Astrocyte of the spinal cord (primary cell): ENCODE data around the gene ITFG1.

ENCODE experiments used
- DNase-seq: peaks from one replicate; pipeline ENCODE4 v3.0.0; 2011; ENCODE audit warnings: low read depth, low spot score
- H3K4me3 ChIP-seq: 2 replicates; pipeline ENCODE4 v1.5.1; 2011; ENCODE audit warnings: low read depth, mild to moderate bottlenecking, low read length, moderate library complexity
- in situ Hi-C: cut with HindIII; loops from 2 replicates; pipeline ENCODE4 v1.10.0; 2017; ENCODE audit warnings: low sequenced_read_pairs
- TF ChIP-seq, protein P1 (sequence below): IDR thresholded peaks from 2 replicates; pipeline ENCODE4 v1.5.1; 2012; ENCODE audit warnings: low read depth, mild to moderate bottlenecking, low read length, inconsistent platforms

Gene ITFG1

DNA sequence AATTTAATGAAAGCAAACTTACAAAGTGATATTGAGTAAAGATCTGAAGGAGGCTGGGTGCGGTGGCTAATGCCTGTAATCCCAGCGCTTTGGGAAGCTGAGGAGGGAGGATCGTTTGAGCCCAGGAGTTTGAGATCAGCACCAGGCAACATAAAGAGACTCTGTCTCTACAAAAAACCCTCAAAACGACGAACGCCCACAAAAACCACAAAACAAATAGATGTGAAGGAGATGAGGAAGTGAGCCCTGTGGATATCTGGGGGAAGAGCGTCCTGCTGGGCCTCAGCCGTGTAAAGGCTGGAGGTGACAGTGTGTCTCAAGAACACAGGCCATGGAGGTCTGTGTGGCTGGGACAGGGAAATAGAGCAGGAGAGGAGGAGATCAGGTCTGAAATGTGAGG is 68.8 kb downstream of the ITFG1 start:
- in situ Hi-C loops = no loop called here
- H3K4me3 ChIP-seq = no peak overlapping the region
- DNase-seq = peak; percentile 78
- TF ChIP-seq, protein P1, sequence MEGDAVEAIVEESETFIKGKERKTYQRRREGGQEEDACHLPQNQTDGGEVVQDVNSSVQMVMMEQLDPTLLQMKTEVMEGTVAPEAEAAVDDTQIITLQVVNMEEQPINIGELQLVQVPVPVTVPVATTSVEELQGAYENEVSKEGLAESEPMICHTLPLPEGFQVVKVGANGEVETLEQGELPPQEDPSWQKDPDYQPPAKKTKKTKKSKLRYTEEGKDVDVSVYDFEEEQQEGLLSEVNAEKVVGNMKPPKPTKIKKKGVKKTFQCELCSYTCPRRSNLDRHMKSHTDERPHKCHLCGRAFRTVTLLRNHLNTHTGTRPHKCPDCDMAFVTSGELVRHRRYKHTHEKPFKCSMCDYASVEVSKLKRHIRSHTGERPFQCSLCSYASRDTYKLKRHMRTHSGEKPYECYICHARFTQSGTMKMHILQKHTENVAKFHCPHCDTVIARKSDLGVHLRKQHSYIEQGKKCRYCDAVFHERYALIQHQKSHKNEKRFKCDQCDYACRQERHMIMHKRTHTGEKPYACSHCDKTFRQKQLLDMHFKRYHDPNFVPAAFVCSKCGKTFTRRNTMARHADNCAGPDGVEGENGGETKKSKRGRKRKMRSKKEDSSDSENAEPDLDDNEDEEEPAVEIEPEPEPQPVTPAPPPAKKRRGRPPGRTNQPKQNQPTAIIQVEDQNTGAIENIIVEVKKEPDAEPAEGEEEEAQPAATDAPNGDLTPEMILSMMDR = no peak

DNA sequence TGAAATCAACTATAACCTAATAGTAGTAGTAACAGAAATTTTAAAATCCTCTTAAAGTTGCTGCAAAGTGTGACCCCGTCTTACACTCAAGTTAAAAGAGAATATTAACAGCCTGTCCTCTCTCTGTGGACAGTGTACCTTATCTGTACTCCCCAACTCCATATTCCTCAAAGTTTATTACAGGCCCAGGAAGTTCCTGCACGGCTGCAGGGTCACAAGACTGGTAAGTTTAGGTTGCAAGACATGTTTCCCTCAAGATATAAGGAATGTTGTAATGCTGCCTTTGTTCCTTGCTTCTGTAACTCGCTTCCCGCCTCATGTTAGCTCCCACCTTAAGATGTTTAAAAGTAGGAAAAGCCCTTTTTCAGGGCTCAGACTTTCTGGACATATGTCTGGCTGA is 72.2 kb downstream of the ITFG1 start:
- DNase-seq = no peak
- in situ Hi-C loops = no loop called here
- TF ChIP-seq, protein P1 = no peak
- no peak overlapping the region for H3K4me3 ChIP-seq

DNA sequence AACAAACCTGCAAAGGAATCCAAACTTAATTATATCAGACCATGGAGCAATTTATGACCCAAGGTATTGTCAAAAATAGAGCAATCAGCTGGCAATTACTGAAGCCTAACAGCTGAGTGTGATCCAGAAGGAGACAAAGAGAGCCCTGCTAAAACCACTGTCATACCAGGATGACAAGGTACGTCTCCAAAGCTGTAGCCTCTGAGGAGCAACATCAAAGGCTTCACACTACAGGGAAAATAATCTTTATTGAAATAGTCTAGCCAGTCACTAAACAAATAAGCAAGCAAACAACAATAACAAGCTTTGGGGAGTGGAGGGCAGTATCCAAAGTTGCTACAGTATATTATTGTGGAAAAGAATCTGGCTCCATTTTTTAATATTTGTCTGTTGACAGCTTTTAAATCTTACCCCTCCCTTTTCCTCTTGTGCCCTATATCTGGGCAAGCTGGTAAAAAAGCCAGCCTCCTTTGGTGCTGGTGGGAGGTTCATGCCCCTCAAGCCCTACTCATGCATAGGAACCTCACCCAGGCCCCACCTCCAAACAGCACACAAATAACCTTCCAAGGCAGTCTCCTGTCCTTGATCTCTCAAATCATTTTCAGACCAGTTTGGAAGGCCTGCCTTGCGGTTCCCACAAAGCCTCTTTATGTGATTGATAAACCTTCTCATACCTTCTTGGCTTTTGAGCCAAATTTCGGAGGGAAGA is 73.7 kb downstream of the ITFG1 start:
- in situ Hi-C loops = no loop called here
- TF ChIP-seq, protein P1 = no peak
- no peak overlapping the region for H3K4me3 ChIP-seq
- no peak for DNase-seq

DNA sequence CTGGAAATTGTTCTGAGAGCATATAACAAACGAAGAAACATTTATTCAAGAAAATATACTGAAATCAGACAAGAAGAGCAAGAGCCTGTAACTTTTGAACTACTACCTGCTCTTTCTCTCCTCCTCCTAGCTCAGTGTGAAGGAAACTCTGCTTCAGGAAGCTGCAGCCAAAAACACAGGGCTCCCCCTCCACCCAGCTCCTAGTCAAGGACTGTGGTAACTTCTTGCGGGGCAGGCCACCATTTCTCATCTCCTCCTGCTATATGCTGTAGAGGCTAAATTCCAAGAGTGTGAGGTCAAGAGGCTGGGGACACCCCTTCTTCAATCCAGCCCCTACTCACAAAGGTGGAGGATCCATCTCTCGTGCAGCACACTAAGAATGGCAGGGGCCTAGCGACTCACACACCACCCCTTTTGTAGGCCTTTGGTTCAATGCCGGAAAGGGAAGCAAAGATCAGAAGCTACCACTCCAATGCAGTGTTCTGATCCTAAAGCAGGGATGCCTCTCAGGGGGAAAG is 74.6 kb downstream of the ITFG1 start:
- DNase-seq = no peak
- H3K4me3 ChIP-seq = no peak overlapping the region
- TF ChIP-seq, protein P1 = no peak
- in situ Hi-C loops = no loop called here

DNA sequence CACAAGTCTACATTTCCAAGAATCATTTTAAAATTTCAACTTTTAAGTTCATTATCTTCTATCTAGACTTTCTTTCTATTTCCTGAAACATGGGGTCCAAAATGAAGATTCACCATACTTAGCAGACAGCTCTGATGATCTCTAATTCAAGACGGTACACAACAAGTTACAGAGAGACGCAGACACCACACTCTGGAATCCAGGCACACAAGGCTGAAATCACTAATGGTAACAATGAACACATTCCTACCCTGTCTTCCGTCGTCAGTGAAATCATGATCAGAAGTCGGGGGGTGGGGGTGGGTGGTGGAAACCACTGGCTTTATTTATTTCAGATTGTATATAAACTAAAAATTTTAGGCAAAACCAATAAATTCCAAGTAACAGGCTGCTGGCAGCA is 78.5 kb downstream of the ITFG1 start:
- TF ChIP-seq, protein P1 = no peak
- in situ Hi-C loops = no loop called here
- no peak overlapping the region for H3K4me3 ChIP-seq
- DNase-seq = no peak

DNA sequence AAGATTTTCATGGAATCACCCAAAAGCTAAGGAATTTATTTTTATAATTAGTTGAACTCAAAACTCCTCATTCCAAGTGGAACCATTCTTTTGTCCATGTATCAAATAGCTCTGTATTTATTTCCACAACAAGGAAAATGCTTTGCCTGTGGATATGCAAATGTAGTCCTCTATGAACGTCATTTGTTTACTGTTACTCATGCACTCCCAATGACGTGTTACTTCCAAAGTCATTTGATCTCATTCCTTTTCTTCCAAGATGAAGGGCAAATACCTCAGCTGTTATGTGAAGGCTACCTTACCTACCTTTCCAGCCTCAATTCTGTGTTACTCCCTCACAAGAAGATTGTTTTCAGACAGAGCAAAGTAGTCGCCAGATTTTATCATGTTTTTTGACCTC is 83.7 kb downstream of the ITFG1 start:
- TF ChIP-seq, protein P1 = no peak
- DNase-seq = peak; percentile 29
- H3K4me3 ChIP-seq = no peak overlapping the region
- in situ Hi-C loops = no loop called here
